IMR-90 (cell line): Measurements from ENCODE around the gene CCNQ. TPM values are rescaled to one million over a fixed set of nuclear protein-coding genes. Genes with fewer than 3 reads are reported as not detected.

ENCODE experiments used
- ATAC-seq: fragments of 200-7000 bp; cut with Tn5 transposase; 2 replicates; pipeline ENCODE4 v1.9.1; 2020; ENCODE audit warnings: low read depth, mild to moderate bottlenecking, moderate library complexity
- BruUV-seq: library from RNA; stranded (reverse); fragments of 400-500 nt; replicated peaks from 2 replicates; lab custom pipeline; 2021; lab: Mats Ljungman, UMichigan
- CTCF ChIA-PET: fragments of 300-600 bp; formaldehyde crosslinking; extraction: SDS; loops from one replicate; lab custom pipeline; 2021; ENCODE audit warnings: antibody characterized with exemption; lab: Yijun Ruan, JAX
- POLR2A ChIA-PET: fragments of 300-600 bp; sonication (Branson Sonifier 250); formaldehyde crosslinking; loops from one replicate; lab custom pipeline; 2022; ENCODE audit warnings: antibody characterized with exemption; ENCODE audit not compliant: unreplicated experiment; lab: Charles Lee
- DNase-seq: peaks from one replicate; pipeline ENCODE4 v3.0.0; 2013
- H2AFZ ChIP-seq: replicated peaks from 2 replicates; pipeline ENCODE3; 2013; ENCODE audit warnings: low read length, mild to moderate bottlenecking; ENCODE audit not compliant: poor library complexity
- H2AK5ac ChIP-seq: 2 replicates; pipeline ENCODE4 v1.6.1; 2013; ENCODE audit warnings: low read depth, low read length, inconsistent platforms
- H2AK9ac ChIP-seq: replicated peaks from 2 replicates; pipeline ENCODE3; 2013; ENCODE audit warnings: mild to moderate bottlenecking, low read depth, low read length, moderate library complexity; ENCODE audit not compliant: poor library complexity
- H2BK120ac ChIP-seq: 2 replicates; pipeline ENCODE4 v1.6.1; 2013; ENCODE audit warnings: low read depth, low read length, inconsistent platforms
- H2BK15ac ChIP-seq: 3 replicates; pipeline ENCODE4 v1.6.1; 2013; ENCODE audit warnings: low read depth, low read length, inconsistent platforms
- H2BK20ac ChIP-seq: 2 replicates; pipeline ENCODE4 v1.6.1; 2013; ENCODE audit warnings: low read depth, mild to moderate bottlenecking, inconsistent platforms, low read length, moderate library complexity
- H2BK5ac ChIP-seq: 2 replicates; pipeline ENCODE4 v1.6.1; 2013; ENCODE audit warnings: mild to moderate bottlenecking, low read depth, low read length, inconsistent platforms; ENCODE audit not compliant: poor library complexity, severe bottlenecking
- H3K14ac ChIP-seq: replicated peaks from 2 replicates; pipeline ENCODE4 v1.6.1; 2013; ENCODE audit warnings: low read depth, low read length, inconsistent platforms
- H3K18ac ChIP-seq: 2 replicates; pipeline ENCODE4 v1.6.1; 2013; ENCODE audit warnings: low read depth, low read length, control low read depth
- H3K23ac ChIP-seq: 2 replicates; pipeline ENCODE4 v1.6.1; 2013; ENCODE audit warnings: low read depth, low read length, inconsistent platforms
- H3K27ac ChIP-seq: 2 replicates; pipeline ENCODE4 v1.5.1; 2013; ENCODE audit warnings: mild to moderate bottlenecking, control low read depth, low read length; ENCODE audit not compliant: insufficient read depth
- H3K27me3 ChIP-seq: 2 replicates; pipeline ENCODE4 v1.6.1; 2013; ENCODE audit warnings: low read length; ENCODE audit not compliant: control insufficient read depth, insufficient read depth
- H3K36me3 ChIP-seq: 2 replicates; pipeline ENCODE4 v1.6.1; 2013; ENCODE audit warnings: low read length, mixed read lengths; ENCODE audit not compliant: control insufficient read depth, insufficient read depth
- H3K4ac ChIP-seq: 2 replicates; pipeline ENCODE4 v1.6.1; 2013; ENCODE audit warnings: low read depth, low read length, inconsistent platforms
- H3K4me1 ChIP-seq: 2 replicates; pipeline ENCODE4 v1.6.1; 2013; ENCODE audit warnings: low read length, mixed read lengths; ENCODE audit not compliant: control insufficient read depth, insufficient read depth
- H3K4me2 ChIP-seq: 2 replicates; pipeline ENCODE4 v1.6.1; 2013; ENCODE audit warnings: low read depth, mild to moderate bottlenecking, control low read depth, low read length, moderate library complexity
- H3K4me3 ChIP-seq: 2 replicates; pipeline ENCODE4 v1.5.1; 2013; ENCODE audit warnings: low read depth, mild to moderate bottlenecking, control low read depth, low read length, moderate library complexity; ENCODE audit not compliant: insufficient read depth
- H3K56ac ChIP-seq: 2 replicates; pipeline ENCODE4 v1.6.1; 2013; ENCODE audit warnings: low read length, inconsistent platforms; ENCODE audit not compliant: insufficient read depth; ENCODE audit errors: extremely low read depth
- H3K79me1 ChIP-seq, 2 experiments: 2 replicates each; pipeline ENCODE4 v1.6.1; 2013; ENCODE audit warnings: low read length in 2 of 2, inconsistent platforms in 1 of 2, low read depth in 1 of 2
- H3K9ac ChIP-seq: 2 replicates; pipeline ENCODE4 v1.6.1; 2013; ENCODE audit warnings: low read depth, low read length, control low read depth
- H3K9me1 ChIP-seq: 2 replicates; pipeline ENCODE4 v1.6.1; 2013; ENCODE audit warnings: low read length, inconsistent platforms; ENCODE audit not compliant: insufficient read depth
- H3K9me3 ChIP-seq: 2 replicates; pipeline ENCODE4 v1.6.1; 2013; ENCODE audit warnings: low read length; ENCODE audit not compliant: control insufficient read depth, insufficient read depth
- H4K20me1 ChIP-seq: 2 replicates; pipeline ENCODE4 v1.6.1; 2013; ENCODE audit warnings: low read length, inconsistent platforms; ENCODE audit not compliant: insufficient read depth
- H4K5ac ChIP-seq: 2 replicates; pipeline ENCODE4 v1.6.1; 2013; ENCODE audit warnings: mild to moderate bottlenecking, low read depth, low read length, control low read depth
- H4K8ac ChIP-seq, 2 experiments: 2 replicates each; pipeline ENCODE4 v1.6.1; 2013; ENCODE audit warnings: low read depth in 2 of 2, low read length in 2 of 2, control low read depth in 1 of 2, inconsistent platforms in 1 of 2
- H4K91ac ChIP-seq: 2 replicates; pipeline ENCODE4 v1.6.1; 2013; ENCODE audit warnings: low read depth, low read length, inconsistent platforms; ENCODE audit not compliant: insufficient read depth
- CEBPB ChIP-seq: IDR thresholded peaks from 2 replicates; pipeline ENCODE4 v1.6.1; 2012; ENCODE audit warnings: low read depth, low read length, improper control_type of control experiment
- FOS ChIP-seq: fragments of 150-350 bp; IDR thresholded peaks from 2 replicates; pipeline ENCODE4 v1.6.1; 2016; ENCODE audit warnings: low read depth, low read length
- MAZ ChIP-seq: IDR thresholded peaks from 2 replicates; pipeline ENCODE4 v1.6.1; 2012; ENCODE audit warnings: low read depth, mild to moderate bottlenecking, low read length, improper control_type of control experiment, moderate library complexity, borderline replicate concordance
- NFE2L2 ChIP-seq: fragments of 150-350 bp; IDR thresholded peaks from 2 replicates; pipeline ENCODE4 v1.6.1; 2016; ENCODE audit warnings: low read depth, mild to moderate bottlenecking, low read length
- POLR2A ChIP-seq: IDR thresholded peaks from 2 replicates; pipeline ENCODE4 v1.6.1; 2012; ENCODE audit warnings: mild to moderate bottlenecking, low read depth, low read length
- RCOR1 ChIP-seq: IDR thresholded peaks from 2 replicates; pipeline ENCODE4 v1.6.1; 2012; ENCODE audit warnings: mild to moderate bottlenecking, low read length, improper control_type of control experiment; ENCODE audit not compliant: insufficient replicate concordance
- WGBS, 2 experiments: methylation state at CpG; one replicate each; pipeline versions ENCODE4 v1.1.5 to v1.1.7; 2013; ENCODE audit warnings: missing lambda C conversion rate in 2 of 2; ENCODE audit not compliant: insufficient read length in 1 of 2; ENCODE audit errors: extremely low coverage in 2 of 2; 5-methylcytosine and 5-hydroxymethylcytosine counted together
- dilution Hi-C: fragments of 300-500 bp; cut with HindIII; formaldehyde crosslinking; loops from one replicate; pipeline ENCODE4 v1.14.3; 2018; ENCODE audit warnings: low sequenced_read_pairs; ENCODE audit not compliant: unreplicated experiment
- in situ Hi-C: fragments of 300-500 bp; cut with MboI; formaldehyde crosslinking; loops from 3 replicates; pipeline ENCODE4 v1.14.3; 2019; ENCODE audit warnings: low sequenced_read_pairs, inconsistent platforms, mixed read lengths
- intact Hi-C: fragments of 100-400 bp; cut with micrococcal nuclease; formaldehyde crosslinking; loops from 2 replicates; pipeline ENCODE4 v1.10.0; 2022
- polyA plus RNA-seq, 3 experiments: library from polyadenylated mRNA; depleted of rRNA; stranded (reverse); fragments of >200 nt; gene quantifications; 2 replicates each; pipeline ENCODE4 v1.2.3, GENCODE V29; 2012; ENCODE audit warnings: low replicate concordance in 1 of 3
- total RNA-seq: library from RNA; depleted of rRNA; stranded (reverse); fragments of >200 nt; gene quantifications from 2 replicates; pipeline ENCODE4 v1.2.3, GENCODE V29; 2012
- TF ChIP-seq, protein P1 (sequence below): fragments of 150-350 bp; IDR thresholded peaks from 2 replicates; pipeline ENCODE4 v1.6.1; 2017; ENCODE audit warnings: mild to moderate bottlenecking, antibody characterized with exemption, low read length, low read depth
- TF ChIP-seq, protein P2 (sequence below): conservative IDR thresholded peaks from 2 replicates; pipeline ENCODE4 v1.5.1; 2012; ENCODE audit warnings: mild to moderate bottlenecking, low read depth, low read length, improper control_type of control experiment
- TF ChIP-seq, protein P3 (sequence below): fragments of 150-350 bp; IDR thresholded peaks from 2 replicates; pipeline ENCODE4 v1.6.1; 2016; ENCODE audit warnings: low read depth, mild to moderate bottlenecking, low read length, moderate library complexity, borderline replicate concordance

CCNQ gene
- total and polyA plus RNA-seq, 2 of the 4 experiments (the other 2 are of a cell fraction) = 27.6 to 35.2 TPM

DNA sequence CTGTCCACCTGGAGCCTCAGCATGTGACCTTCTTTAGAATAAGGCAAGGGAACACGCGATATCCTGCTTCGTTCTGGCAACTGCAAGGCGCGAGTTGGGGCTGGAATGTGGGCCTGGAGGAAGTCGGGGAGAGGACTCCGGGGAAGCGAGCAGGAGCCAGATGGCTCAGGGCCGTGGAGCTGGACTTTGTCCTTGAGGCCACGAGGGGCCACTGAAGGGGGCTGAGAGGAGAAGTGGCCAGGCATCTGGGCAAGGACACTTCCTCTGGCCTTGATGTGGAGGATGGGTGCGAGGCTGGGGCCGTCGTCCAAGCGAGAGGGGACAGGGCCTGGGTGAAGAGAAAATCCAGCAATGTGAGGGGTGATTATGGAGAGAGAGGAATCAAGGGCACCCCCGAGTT, 35.9 kb upstream of the CCNQ start:
- H2BK120ac ChIP-seq = no peak overlapping the region
- ATAC-seq = no peak
- no peak overlapping the region for H3K18ac ChIP-seq
- no peak overlapping the region for H3K14ac ChIP-seq
- no peaks in the 10 kb centered on the region for H3K4me1 ChIP-seq
- H4K8ac ChIP-seq = no peak overlapping the region
- no peak overlapping the region for H4K91ac ChIP-seq
- no peaks in the 10 kb centered on the region for H3K36me3 ChIP-seq
- H3K4ac ChIP-seq = no peak overlapping the region
- CTCF ChIA-PET = no interaction called here
- H3K9ac ChIP-seq = no peak overlapping the region
- BruUV-seq = no TSS peak
- H4K20me1 ChIP-seq = no peaks in the 10 kb centered on the region
- dilution Hi-C loops (no loop called here), intact Hi-C loops (no loop called here), in situ Hi-C loops (no loop called here)
- no peak overlapping the region for H4K5ac ChIP-seq
- no peak overlapping the region for H2BK15ac ChIP-seq
- no peak for DNase-seq
- no peak overlapping the region for H2AK9ac ChIP-seq
- H2BK20ac ChIP-seq = no peak overlapping the region
- no peaks in the 10 kb centered on the region for H3K9me1 ChIP-seq
- H3K4me2 ChIP-seq = no peak overlapping the region
- H3K23ac ChIP-seq = no peak overlapping the region
- no peak overlapping the region for H3K4me3 ChIP-seq
- 53% methylated on average over 11 of the region's 15 CpGs; no CpG with 5 or more reads in 1 of the 2 experiments for WGBS, 2 experiments
- no peak overlapping the region for H2AFZ ChIP-seq
- no peak overlapping the region for H3K56ac ChIP-seq
- H2AK5ac ChIP-seq = no peak overlapping the region
- H3K79me1 ChIP-seq = no peaks in the 10 kb centered on the region
- POLR2A ChIA-PET = no interaction called here
- H2BK5ac ChIP-seq = no peak overlapping the region
- peaks cover 8% of the 10 kb centered on the region for H3K9me3 ChIP-seq
- H3K27me3 ChIP-seq = peaks cover 21% of the 10 kb centered on the region; the same call in 1 of the 2 replicates
- H3K27ac ChIP-seq = no peak overlapping the region
- no peak for TF ChIP-seq CEBPB
- TF ChIP-seq, protein P1, sequence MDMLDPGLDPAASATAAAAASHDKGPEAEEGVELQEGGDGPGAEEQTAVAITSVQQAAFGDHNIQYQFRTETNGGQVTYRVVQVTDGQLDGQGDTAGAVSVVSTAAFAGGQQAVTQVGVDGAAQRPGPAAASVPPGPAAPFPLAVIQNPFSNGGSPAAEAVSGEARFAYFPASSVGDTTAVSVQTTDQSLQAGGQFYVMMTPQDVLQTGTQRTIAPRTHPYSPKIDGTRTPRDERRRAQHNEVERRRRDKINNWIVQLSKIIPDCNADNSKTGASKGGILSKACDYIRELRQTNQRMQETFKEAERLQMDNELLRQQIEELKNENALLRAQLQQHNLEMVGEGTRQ = no peak
- TF ChIP-seq, protein P2, sequence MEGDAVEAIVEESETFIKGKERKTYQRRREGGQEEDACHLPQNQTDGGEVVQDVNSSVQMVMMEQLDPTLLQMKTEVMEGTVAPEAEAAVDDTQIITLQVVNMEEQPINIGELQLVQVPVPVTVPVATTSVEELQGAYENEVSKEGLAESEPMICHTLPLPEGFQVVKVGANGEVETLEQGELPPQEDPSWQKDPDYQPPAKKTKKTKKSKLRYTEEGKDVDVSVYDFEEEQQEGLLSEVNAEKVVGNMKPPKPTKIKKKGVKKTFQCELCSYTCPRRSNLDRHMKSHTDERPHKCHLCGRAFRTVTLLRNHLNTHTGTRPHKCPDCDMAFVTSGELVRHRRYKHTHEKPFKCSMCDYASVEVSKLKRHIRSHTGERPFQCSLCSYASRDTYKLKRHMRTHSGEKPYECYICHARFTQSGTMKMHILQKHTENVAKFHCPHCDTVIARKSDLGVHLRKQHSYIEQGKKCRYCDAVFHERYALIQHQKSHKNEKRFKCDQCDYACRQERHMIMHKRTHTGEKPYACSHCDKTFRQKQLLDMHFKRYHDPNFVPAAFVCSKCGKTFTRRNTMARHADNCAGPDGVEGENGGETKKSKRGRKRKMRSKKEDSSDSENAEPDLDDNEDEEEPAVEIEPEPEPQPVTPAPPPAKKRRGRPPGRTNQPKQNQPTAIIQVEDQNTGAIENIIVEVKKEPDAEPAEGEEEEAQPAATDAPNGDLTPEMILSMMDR = no peak
- no peak for TF ChIP-seq FOS
- TF ChIP-seq, protein P3, sequence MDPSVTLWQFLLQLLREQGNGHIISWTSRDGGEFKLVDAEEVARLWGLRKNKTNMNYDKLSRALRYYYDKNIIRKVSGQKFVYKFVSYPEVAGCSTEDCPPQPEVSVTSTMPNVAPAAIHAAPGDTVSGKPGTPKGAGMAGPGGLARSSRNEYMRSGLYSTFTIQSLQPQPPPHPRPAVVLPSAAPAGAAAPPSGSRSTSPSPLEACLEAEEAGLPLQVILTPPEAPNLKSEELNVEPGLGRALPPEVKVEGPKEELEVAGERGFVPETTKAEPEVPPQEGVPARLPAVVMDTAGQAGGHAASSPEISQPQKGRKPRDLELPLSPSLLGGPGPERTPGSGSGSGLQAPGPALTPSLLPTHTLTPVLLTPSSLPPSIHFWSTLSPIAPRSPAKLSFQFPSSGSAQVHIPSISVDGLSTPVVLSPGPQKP = no peak
- no peak for TF ChIP-seq NFE2L2
- no peak for TF ChIP-seq RCOR1
- no peak for TF ChIP-seq POLR2A
- TF ChIP-seq MAZ = no peak
